Endothelial cell of umbilical vein (primary cell): ENCODE results near the gene ZC3H7A. TPM values are rescaled to one million over a fixed set of nuclear protein-coding genes. Genes with fewer than 3 reads are reported as not detected.
A peak's percentile ranks its signal among the peaks of the same experiment; 100 is the strongest.

Experiments used
- BruUV-seq: library from RNA; stranded (reverse); fragments of 400-500 nt; replicated peaks from 2 replicates; lab custom pipeline; 2021; lab: Mats Ljungman, UMichigan
- CTCF ChIA-PET: fragments of 300-600, 350-600 bp; sonication (Branson Sonifier 250); formaldehyde crosslinking; loops from one replicate; lab custom pipeline; 2021; ENCODE audit warnings: antibody characterized with exemption, inconsistent platforms; lab: Charles Lee
- POLR2A ChIA-PET: fragments of 300-600, 350-600 bp; sonication (Branson Sonifier 250); formaldehyde crosslinking; loops from one replicate; lab custom pipeline; 2021; ENCODE audit warnings: antibody characterized with exemption, inconsistent platforms; lab: Charles Lee
- DNase-seq: peaks from one replicate; pipeline ENCODE4 v3.0.0-alpha.2; 2011; ENCODE audit warnings: low read depth, low spot score
- FAIRE-seq: peaks from 2 replicates; lab custom pipeline; 2011; peaks lifted over from hg19 to GRCh38; lab: Jason Lieb, UNC
- H2AFZ ChIP-seq: 2 replicates; pipeline ENCODE4 v1.6.0; 2012; ENCODE audit warnings: low read depth, low read length, control low read depth, inconsistent platforms
- H3K27ac ChIP-seq: 2 replicates; pipeline ENCODE4 v1.5.1; 2011; ENCODE audit warnings: low read depth, mild to moderate bottlenecking, control low read depth, low read length, moderate library complexity; ENCODE audit not compliant: insufficient read depth
- H3K27me3 ChIP-seq, 2 experiments: 2 replicates each; pipeline versions ENCODE4 v1.6.0 to v1.6.1; 2011; ENCODE audit warnings: low read length in 2 of 2, mixed read lengths in 1 of 2; ENCODE audit not compliant: control insufficient read depth in 2 of 2, insufficient read depth in 2 of 2
- H3K36me3 ChIP-seq, 2 experiments: 2 replicates in 1 of 2; 3 replicates in 1 of 2; pipeline ENCODE4 v1.5.1; 2011; ENCODE audit warnings: low read length in 2 of 2, mild to moderate bottlenecking in 1 of 2, moderate library complexity in 1 of 2; ENCODE audit not compliant: control insufficient read depth in 2 of 2, insufficient read depth in 2 of 2; ENCODE audit errors: extremely low read depth in 1 of 2
- H3K4me1 ChIP-seq: 3 replicates; pipeline ENCODE4 v1.5.1; 2011; ENCODE audit warnings: mild to moderate bottlenecking, low read length; ENCODE audit not compliant: control insufficient read depth, insufficient read depth; ENCODE audit errors: extremely low read depth
- H3K4me2 ChIP-seq: 2 replicates; pipeline ENCODE4 v1.6.1; 2011; ENCODE audit warnings: low read length, control low read depth, mixed read lengths; ENCODE audit not compliant: insufficient read depth
- H3K4me3 ChIP-seq, 3 experiments: fragments of 200-600 bp in 1 of 3; sonication (generic), shearing (Covaris generic) in 1 of 3; replicated peaks in 1 of 3; 2 replicates each; pipeline ENCODE4 v1.5.1; 2011 to 2016; ENCODE audit warnings: control low read depth in 3 of 3, low read length in 3 of 3, mild to moderate bottlenecking in 2 of 3, inconsistent platforms in 1 of 3, low read depth in 1 of 3, moderate library complexity in 1 of 3; ENCODE audit not compliant: insufficient read depth in 1 of 3
- H3K79me2 ChIP-seq: 2 replicates; pipeline ENCODE4 v1.6.0; 2012; ENCODE audit warnings: low read length, inconsistent platforms; ENCODE audit not compliant: control insufficient read depth, insufficient read depth
- H3K9ac ChIP-seq: replicated peaks from 2 replicates; pipeline ENCODE3; 2011; ENCODE audit warnings: low read length, control low read depth; ENCODE audit not compliant: insufficient read depth; ENCODE audit errors: extremely low read depth
- H3K9me1 ChIP-seq: replicated peaks from 3 replicates; pipeline ENCODE4 v1.6.0; 2011; ENCODE audit warnings: mild to moderate bottlenecking, low read length; ENCODE audit not compliant: control insufficient read depth, insufficient read depth; ENCODE audit errors: extremely low read depth
- H3K9me3 ChIP-seq: replicated peaks from 2 replicates; pipeline ENCODE4 v1.5.1; 2012; ENCODE audit warnings: low read length, inconsistent platforms; ENCODE audit not compliant: control insufficient read depth, insufficient read depth
- H4K20me1 ChIP-seq: replicated peaks from 2 replicates; pipeline ENCODE3; 2011; ENCODE audit warnings: mild to moderate bottlenecking, low read length; ENCODE audit not compliant: control insufficient read depth, insufficient read depth; ENCODE audit errors: extremely low read depth
- EZH2 ChIP-seq: IDR thresholded peaks from 2 replicates; pipeline ENCODE4 v1.6.1; 2012; ENCODE audit warnings: borderline replicate concordance, low read depth, mild to moderate bottlenecking, moderate library complexity, low read length, inconsistent platforms; ENCODE audit not compliant: severe bottlenecking
- FOS ChIP-seq: IDR thresholded peaks from 2 replicates; pipeline ENCODE4 v1.6.1; 2011; ENCODE audit warnings: mild to moderate bottlenecking, low read length, moderate library complexity, borderline replicate concordance; ENCODE audit not compliant: insufficient read depth
- GATA2 ChIP-seq: IDR thresholded peaks from 2 replicates; pipeline ENCODE4 v1.7.0; 2011; ENCODE audit warnings: low read depth, mild to moderate bottlenecking, moderate library complexity, mixed read lengths, low read length; ENCODE audit not compliant: insufficient read length, insufficient read depth
- JUN ChIP-seq: IDR thresholded peaks from 2 replicates; pipeline ENCODE4 v1.6.1; 2011; ENCODE audit warnings: borderline replicate concordance, low read depth; ENCODE audit not compliant: insufficient read length, insufficient read depth
- MAX ChIP-seq: IDR thresholded peaks from 2 replicates; pipeline ENCODE4 v1.6.1; 2011; ENCODE audit not compliant: insufficient read depth, insufficient read length
- MYC ChIP-seq: IDR thresholded peaks from one replicate; pipeline ENCODE4 v1.6.1; 2011; ENCODE audit warnings: mild to moderate bottlenecking, low read depth, low read length
- POLR2A ChIP-seq: IDR thresholded peaks from 2 replicates; pipeline ENCODE4 v1.6.1; 2012; ENCODE audit warnings: low read depth, mild to moderate bottlenecking, control low read depth, low read length
- POLR2AphosphoS5 ChIP-seq: IDR thresholded peaks from 2 replicates; pipeline ENCODE4 v1.6.1; 2012; ENCODE audit warnings: low read depth, mild to moderate bottlenecking, control low read depth, low read length, moderate library complexity; ENCODE audit not compliant: insufficient read depth
- dilution Hi-C: fragments of 300-500 bp; cut with MboI; formaldehyde crosslinking; loops from one replicate; pipeline ENCODE4 v1.15.0; 2019; ENCODE audit warnings: low sequenced_read_pairs; ENCODE audit not compliant: extremely low pct_ligation_motif_present
- intact Hi-C: fragments of 100-400 bp; cut with micrococcal nuclease; formaldehyde crosslinking; loops from one replicate; pipeline ENCODE4 v1.10.0; 2022
- polyA plus RNA-seq, 4 experiments: library from polyadenylated mRNA; depleted of rRNA in 3 of 4; stranded (reverse) in 3 of 4; unstranded in 1 of 4; fragments of >200 nt; gene quantifications; 2 replicates each; pipeline versions ENCODE4 v1.2.1 to v1.2.3, GENCODE V29; 2011 to 2012; ENCODE audit warnings: missing spikeins in 1 of 4
- total RNA-seq: library from RNA; stranded (reverse); gene quantifications from 2 replicates; pipeline ENCODE4 v1.2.3, GENCODE V29; 2021
- TF ChIP-seq, protein P1 (sequence below), 2 donors: IDR thresholded peaks; 1 replicate in 1 of 2; 2 replicates in 1 of 2; pipeline ENCODE4 v1.5.1; 2011; ENCODE audit warnings: low read length in 2 of 2, mild to moderate bottlenecking in 2 of 2, moderate library complexity in 2 of 2, control low read depth in 1 of 2, inconsistent platforms in 1 of 2, low read depth in 1 of 2; ENCODE audit not compliant: insufficient read depth in 1 of 2; ENCODE audit errors: extremely low read depth in 1 of 2

Gene ZC3H7A
- total and polyA plus RNA-seq, 2 donors (not counting 3 experiments of a cell fraction or from before 2014, with no cell fraction given), result 44.1 to 78.0 TPM

GRCh38 chr16:11783319-11784037 is 13.6 kb downstream of the ZC3H7A start:
- H3K4me3 ChIP-seq, result peak overlapping the region in 2 of 3 experiments; percentile 16 to 67
- POLR2A ChIA-PET, result no interaction called here

DNA sequence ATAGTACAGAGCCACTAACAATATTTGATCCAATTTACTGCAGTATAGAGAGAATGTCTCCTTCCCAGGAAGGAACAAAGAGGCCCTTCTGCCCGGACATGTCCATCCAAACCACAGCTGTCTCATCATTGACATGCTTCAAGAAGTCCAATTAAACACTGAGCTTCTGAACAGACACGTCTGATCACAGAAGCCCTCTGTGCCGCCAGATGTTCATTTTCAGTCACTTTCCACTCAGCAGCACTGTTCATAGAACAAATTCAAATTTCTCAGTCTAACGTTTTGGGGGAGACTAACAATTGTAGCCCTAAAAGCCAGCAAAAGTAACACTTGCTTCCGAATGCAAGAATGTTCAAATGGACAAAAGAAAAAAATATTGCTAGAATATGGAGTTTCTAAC is 15.3 kb downstream of the ZC3H7A start:
- H3K9me1 ChIP-seq, result no peaks in the 10 kb centered on the region
- no peak for FAIRE-seq
- peaks cover 29% of the 10 kb centered on the region for H3K4me1 ChIP-seq
- no peak for TF ChIP-seq POLR2A
- no peak for TF ChIP-seq GATA2
- TF ChIP-seq FOS, result no peak
- TF ChIP-seq MAX, result no peak
- no peak for TF ChIP-seq JUN
- TF ChIP-seq POLR2AphosphoS5, result no peak
- no peak for TF ChIP-seq EZH2
- no peak for TF ChIP-seq MYC
- TF ChIP-seq, protein P1, sequence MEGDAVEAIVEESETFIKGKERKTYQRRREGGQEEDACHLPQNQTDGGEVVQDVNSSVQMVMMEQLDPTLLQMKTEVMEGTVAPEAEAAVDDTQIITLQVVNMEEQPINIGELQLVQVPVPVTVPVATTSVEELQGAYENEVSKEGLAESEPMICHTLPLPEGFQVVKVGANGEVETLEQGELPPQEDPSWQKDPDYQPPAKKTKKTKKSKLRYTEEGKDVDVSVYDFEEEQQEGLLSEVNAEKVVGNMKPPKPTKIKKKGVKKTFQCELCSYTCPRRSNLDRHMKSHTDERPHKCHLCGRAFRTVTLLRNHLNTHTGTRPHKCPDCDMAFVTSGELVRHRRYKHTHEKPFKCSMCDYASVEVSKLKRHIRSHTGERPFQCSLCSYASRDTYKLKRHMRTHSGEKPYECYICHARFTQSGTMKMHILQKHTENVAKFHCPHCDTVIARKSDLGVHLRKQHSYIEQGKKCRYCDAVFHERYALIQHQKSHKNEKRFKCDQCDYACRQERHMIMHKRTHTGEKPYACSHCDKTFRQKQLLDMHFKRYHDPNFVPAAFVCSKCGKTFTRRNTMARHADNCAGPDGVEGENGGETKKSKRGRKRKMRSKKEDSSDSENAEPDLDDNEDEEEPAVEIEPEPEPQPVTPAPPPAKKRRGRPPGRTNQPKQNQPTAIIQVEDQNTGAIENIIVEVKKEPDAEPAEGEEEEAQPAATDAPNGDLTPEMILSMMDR (IDR thresholded peaks at IDR 0.05; ENCODE audit: extremely low read depth in 1 of 2, insufficient read depth in 1 of 2, low read depth in 1 of 2, low read length in 2 of 2), result no peak
- no peak overlapping the region for H3K9ac ChIP-seq
- POLR2A ChIA-PET, result no interaction called here
- no peak overlapping the region for H2AFZ ChIP-seq
- BruUV-seq, result TSS peak; percentile 47
- H3K4me2 ChIP-seq, result no peak overlapping the region
- H3K27ac ChIP-seq, result peak overlapping the region; percentile 94
- H3K27me3 ChIP-seq, result no peaks in the 10 kb centered on the region
- DNase-seq, result peak; percentile 27
- CTCF ChIA-PET, result interaction anchor here (1.1 to 4.1 kb wide), 2 partner anchors 10 to 15 kb away, joined by 3 to 29 read pairs; partner anchors contain the start of gene ZC3H7A
- H3K36me3 ChIP-seq, result peaks cover 0 to 7% of the 10 kb centered on the region in 2 experiments
- dilution Hi-C loops (no loop called here), intact Hi-C loops (loop anchor here (1.0 to 2.0 kb wide), 2 partner anchors 14 to 39 kb away; partner anchors contain the start of gene TXNDC11)
- peaks cover 64% of the 10 kb centered on the region for H3K79me2 ChIP-seq
- H4K20me1 ChIP-seq, result no peaks in the 10 kb centered on the region
- H3K9me3 ChIP-seq, result no peaks in the 10 kb centered on the region
- no peak overlapping the region for H3K4me3 ChIP-seq

More at GRCh38 chr16:11783319-11784037, 13.6 kb downstream of the ZC3H7A start:
- TSS peak; percentile 76 for BruUV-seq
- no peaks in the 10 kb centered on the region for H3K27me3 ChIP-seq
- FAIRE-seq, result peak; percentile 4
- H4K20me1 ChIP-seq, result no peaks in the 10 kb centered on the region
- peak overlapping the region; percentile 88 for H3K4me2 ChIP-seq
- peak; percentile 27 for TF ChIP-seq GATA2
- no peak for TF ChIP-seq POLR2AphosphoS5
- H3K9me1 ChIP-seq, result no peaks in the 10 kb centered on the region
- peak; percentile 88 for DNase-seq
- CTCF ChIA-PET, result interaction anchor here (0.9 to 4.1 kb wide), 6 partner anchors 11 to 285 kb away, joined by 3 to 29 read pairs (median 4); partner anchors contain the start of genes TXNDC11 and ZC3H7A
- H3K4me1 ChIP-seq, result peaks cover 29% of the 10 kb centered on the region
- dilution Hi-C loops (no loop called here), intact Hi-C loops (loop anchor here (1.0 to 2.0 kb wide), 2 partner anchors 14 to 41 kb away; partner anchors contain the start of genes TXNDC11 and ZC3H7A)
- H3K79me2 ChIP-seq, result peaks cover 80% of the 10 kb centered on the region
- no peak overlapping the region for H2AFZ ChIP-seq
- peak overlapping the region; percentile 94 for H3K27ac ChIP-seq
- H3K36me3 ChIP-seq, result peaks cover 0 to 7% of the 10 kb centered on the region in 2 experiments
- no peaks in the 10 kb centered on the region for H3K9me3 ChIP-seq
- H3K9ac ChIP-seq, result peak overlapping the region; percentile 84
